Osteocyte (in vitro differentiated cells): ENCODE measurements around the gene TMPRSS9. TPM values are rescaled to one million over a fixed set of nuclear protein-coding genes. Genes with fewer than 3 reads are reported as not detected.

Source experiments
- DNase-seq: peaks from one replicate; pipeline ENCODE4 v3.0.0; 2021; ENCODE audit warnings: mixed read lengths; ENCODE audit not compliant: unreplicated experiment; ENCODE audit errors: extremely low spot score
- H3K27ac Mint-ChIP-seq: one replicate; pipeline ENCODE4 v1.8.0; 2021; ENCODE audit warnings: mild to moderate bottlenecking, mixed read lengths; ENCODE audit not compliant: unreplicated experiment
- H3K27me3 Mint-ChIP-seq: one replicate; pipeline ENCODE4 v1.8.0; 2021; ENCODE audit warnings: mixed read lengths; ENCODE audit not compliant: unreplicated experiment
- H3K36me3 Mint-ChIP-seq: one replicate; pipeline ENCODE4 v1.8.0; 2021; ENCODE audit warnings: mixed read lengths; ENCODE audit not compliant: unreplicated experiment
- H3K4me1 Mint-ChIP-seq: one replicate; pipeline ENCODE4 v1.8.0; 2021; ENCODE audit warnings: mixed read lengths; ENCODE audit not compliant: unreplicated experiment
- H3K4me3 Mint-ChIP-seq: one replicate; pipeline ENCODE4 v1.8.0; 2021; ENCODE audit warnings: mild to moderate bottlenecking, moderate library complexity, mixed read lengths; ENCODE audit not compliant: unreplicated experiment
- H3K9me3 Mint-ChIP-seq: one replicate; pipeline ENCODE4 v1.8.0; 2021; ENCODE audit warnings: mixed read lengths; ENCODE audit not compliant: unreplicated experiment
- total RNA-seq: library from RNA; stranded (reverse); gene quantifications from 2 replicates; pipeline ENCODE4 v1.2.1, GENCODE V29; 2021
- TF ChIP-seq, protein P1 (sequence below): fragments of 200-600 bp; sonication (generic); IDR thresholded peaks from 2 replicates; pipeline ENCODE4 v1.5.0; 2021; ENCODE audit warnings: antibody characterized with exemption, mild to moderate bottlenecking, moderate library complexity

The TMPRSS9 gene
- total RNA-seq, 1 donor from 2014 or later = 0.08 TPM

DNA sequence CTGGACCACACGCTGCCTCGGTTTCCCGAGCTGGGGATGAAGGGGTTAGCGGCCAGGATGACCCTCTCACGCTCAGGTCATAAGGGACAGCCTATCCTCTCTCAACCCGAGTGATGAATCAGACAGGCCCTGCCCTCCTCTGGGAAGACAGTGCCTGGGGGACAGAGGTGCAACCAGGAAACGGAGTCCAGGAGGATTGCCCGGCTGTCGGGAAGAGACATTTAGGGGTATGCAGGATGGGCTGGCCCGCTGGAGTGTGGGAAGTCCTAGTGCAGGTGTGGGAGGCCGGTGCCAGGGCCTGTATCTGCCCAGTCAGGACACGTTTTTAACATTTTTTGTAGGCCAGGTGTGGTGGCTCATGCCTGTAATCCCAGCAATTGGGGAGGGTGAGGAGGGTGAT lies 40.0 kb upstream of the TMPRSS9 start:
- Mint-ChIP-seq H3K36me3 (peaks cover 6% of the 10 kb centered on the region), H3K4me1 (peaks cover 31% of the 10 kb centered on the region), H3K27me3 (no peaks in the 10 kb centered on the region), H3K27ac (no peak overlapping the region), H3K9me3 (peaks cover 3% of the 10 kb centered on the region), H3K4me3 (no peak overlapping the region)
- no peak for DNase-seq
- TF ChIP-seq, protein P1, sequence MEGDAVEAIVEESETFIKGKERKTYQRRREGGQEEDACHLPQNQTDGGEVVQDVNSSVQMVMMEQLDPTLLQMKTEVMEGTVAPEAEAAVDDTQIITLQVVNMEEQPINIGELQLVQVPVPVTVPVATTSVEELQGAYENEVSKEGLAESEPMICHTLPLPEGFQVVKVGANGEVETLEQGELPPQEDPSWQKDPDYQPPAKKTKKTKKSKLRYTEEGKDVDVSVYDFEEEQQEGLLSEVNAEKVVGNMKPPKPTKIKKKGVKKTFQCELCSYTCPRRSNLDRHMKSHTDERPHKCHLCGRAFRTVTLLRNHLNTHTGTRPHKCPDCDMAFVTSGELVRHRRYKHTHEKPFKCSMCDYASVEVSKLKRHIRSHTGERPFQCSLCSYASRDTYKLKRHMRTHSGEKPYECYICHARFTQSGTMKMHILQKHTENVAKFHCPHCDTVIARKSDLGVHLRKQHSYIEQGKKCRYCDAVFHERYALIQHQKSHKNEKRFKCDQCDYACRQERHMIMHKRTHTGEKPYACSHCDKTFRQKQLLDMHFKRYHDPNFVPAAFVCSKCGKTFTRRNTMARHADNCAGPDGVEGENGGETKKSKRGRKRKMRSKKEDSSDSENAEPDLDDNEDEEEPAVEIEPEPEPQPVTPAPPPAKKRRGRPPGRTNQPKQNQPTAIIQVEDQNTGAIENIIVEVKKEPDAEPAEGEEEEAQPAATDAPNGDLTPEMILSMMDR = no peak

DNA sequence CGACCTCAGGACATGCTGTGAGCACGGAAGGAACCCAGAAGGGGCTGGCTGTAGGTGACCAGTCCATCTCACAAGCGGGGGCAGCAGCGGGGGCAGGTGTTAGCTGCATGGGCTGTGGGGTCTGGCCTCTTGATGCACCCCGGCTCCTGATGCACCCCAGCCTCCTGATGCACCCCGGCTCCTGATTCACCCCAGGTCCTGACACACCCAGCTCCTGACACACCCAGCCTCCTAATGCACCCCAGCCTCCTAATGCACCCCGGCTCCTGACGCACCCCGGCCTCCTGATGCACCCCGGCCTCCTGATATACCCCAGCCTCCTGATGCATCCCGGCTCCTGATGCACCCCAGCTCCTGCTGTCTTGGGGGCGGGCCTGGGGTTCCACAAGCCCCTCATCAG lies 39.1 kb upstream of the TMPRSS9 start:
- Mint-ChIP-seq H3K4me1 (peaks cover 27% of the 10 kb centered on the region), H3K27me3 (no peaks in the 10 kb centered on the region), H3K9me3 (no peaks in the 10 kb centered on the region), H3K4me3 (no peak overlapping the region), H3K36me3 (peaks cover 9% of the 10 kb centered on the region), H3K27ac (no peak overlapping the region)
- DNase-seq = no peak
- TF ChIP-seq, protein P1 = no peak

DNA sequence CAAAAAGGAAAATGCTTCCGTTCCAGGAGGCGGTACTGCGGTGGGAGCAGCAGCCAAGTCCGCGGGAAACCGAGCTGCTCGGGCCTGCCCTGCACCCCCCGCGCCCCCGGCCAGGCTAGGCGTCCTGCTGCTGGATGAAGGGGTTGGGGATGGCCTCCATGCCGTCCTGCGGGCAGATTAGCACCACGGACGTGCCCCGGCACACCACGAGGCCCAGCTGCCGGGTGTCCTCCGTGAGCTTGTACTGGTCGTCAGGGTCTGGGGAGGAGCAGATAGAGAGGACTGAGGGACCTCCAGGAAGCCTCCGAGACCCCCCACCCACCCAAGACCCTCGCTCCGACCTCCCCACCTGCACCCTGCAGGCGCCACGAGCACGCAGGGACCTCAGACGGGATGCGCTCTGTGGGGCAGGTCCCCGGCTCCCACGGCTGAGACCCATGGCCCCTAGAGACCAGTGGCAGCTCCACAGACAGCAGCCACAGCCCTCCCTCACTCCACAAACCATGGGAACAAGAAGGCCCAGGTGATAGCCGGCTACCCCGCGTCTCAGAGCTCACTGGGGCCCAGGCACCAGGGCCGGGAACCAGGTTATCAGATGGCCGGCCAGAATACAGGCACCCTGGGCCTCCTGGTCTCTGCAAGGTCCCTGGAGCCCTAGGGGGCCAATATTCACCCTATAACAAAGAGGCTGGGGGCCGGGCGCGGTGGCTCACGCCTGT lies 38.3 kb upstream of the TMPRSS9 start:
- H3K27ac Mint-ChIP-seq = no peak overlapping the region
- no peak for DNase-seq
- no peaks in the 10 kb centered on the region for H3K27me3 Mint-ChIP-seq
- TF ChIP-seq, protein P1 = no peak
- no peak overlapping the region for H3K4me3 Mint-ChIP-seq
- H3K9me3 Mint-ChIP-seq = no peaks in the 10 kb centered on the region
- H3K36me3 Mint-ChIP-seq = peaks cover 11% of the 10 kb centered on the region
- H3K4me1 Mint-ChIP-seq = peaks cover 24% of the 10 kb centered on the region

DNA sequence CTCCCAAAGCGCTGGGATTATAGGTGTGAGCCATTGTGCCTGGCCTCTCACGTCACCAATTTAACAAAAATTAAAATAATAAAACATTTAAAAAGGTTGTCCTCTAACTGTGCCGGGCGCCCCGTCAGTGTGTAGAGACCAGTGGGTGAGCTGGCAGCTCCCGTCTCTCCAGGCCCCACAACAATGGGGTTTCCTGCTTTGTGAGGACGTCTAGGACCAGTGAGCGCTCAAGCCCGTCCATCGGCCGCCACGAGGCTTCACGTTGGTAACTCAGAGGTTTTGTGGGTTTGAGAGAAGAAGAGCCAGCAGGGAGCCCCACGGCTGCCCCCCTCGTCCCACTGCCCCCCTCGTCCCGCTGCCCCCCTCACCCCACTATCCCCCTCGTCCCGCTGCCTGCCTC lies 36.4 kb upstream of the TMPRSS9 start:
- H3K36me3 Mint-ChIP-seq = peaks cover 13% of the 10 kb centered on the region
- TF ChIP-seq, protein P1 = no peak
- H3K4me1 Mint-ChIP-seq = peaks cover 25% of the 10 kb centered on the region
- no peak overlapping the region for H3K27ac Mint-ChIP-seq
- H3K9me3 Mint-ChIP-seq = no peaks in the 10 kb centered on the region
- DNase-seq = no peak
- no peak overlapping the region for H3K4me3 Mint-ChIP-seq
- H3K27me3 Mint-ChIP-seq = no peaks in the 10 kb centered on the region

DNA sequence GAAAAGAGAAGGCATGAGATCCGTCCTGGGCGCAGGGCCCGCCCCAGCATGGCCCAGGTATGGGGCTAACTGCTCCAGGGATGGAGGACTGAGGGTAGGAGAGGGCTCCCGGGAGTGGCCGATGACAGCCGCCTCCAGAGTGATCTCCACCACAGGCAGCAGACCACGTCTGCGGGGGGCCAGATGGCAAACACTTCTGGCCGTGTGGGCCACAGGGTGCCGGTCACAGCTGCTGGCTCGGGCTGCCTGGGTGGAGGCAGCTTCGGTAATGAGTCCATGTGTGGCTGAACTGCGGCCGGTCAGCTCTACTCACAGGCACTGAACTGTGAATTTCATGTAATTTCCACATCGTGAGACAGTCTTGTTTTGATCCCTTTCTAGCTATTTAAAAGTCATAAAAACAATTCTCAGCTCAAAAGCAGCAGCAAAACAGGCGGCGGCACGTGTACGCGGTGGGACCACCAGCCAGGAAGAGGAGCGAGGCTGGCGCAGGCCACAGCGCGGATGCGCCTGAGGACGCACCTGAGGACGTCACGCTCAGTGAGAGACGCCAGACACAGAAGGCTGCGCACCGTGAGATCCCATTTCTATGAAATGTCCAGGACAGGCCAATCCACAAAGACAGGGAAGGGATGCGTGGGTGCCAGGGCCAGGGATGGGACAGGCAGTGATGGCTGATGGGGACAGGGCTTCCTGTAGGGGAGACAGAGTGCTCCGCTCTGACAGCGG lies 35.7 kb upstream of the TMPRSS9 start:
- Mint-ChIP-seq H3K4me1 (peaks cover 27% of the 10 kb centered on the region), H3K4me3 (no peak overlapping the region), H3K36me3 (peaks cover 13% of the 10 kb centered on the region), H3K27ac (no peak overlapping the region), H3K27me3 (no peaks in the 10 kb centered on the region), H3K9me3 (no peaks in the 10 kb centered on the region)
- TF ChIP-seq, protein P1 = no peak
- DNase-seq = no peak
